K562 (cell line): Measurements from ENCODE around the gene ACTR1B. TPM values are rescaled to one million over a fixed set of nuclear protein-coding genes. Genes with fewer than 3 reads are reported as not detected.

Experiments
- ATAC-seq: fragments of 200-7000 bp; cut with Tn5 transposase; 3 replicates; pipeline ENCODE4 v1.9.1; 2020; ENCODE audit warnings: moderate library complexity
- BruUV-seq: library from RNA; stranded (reverse); fragments of 400-500 nt; replicated peaks from 2 replicates; lab custom pipeline; 2021; lab: Mats Ljungman, UMichigan
- CTCF ChIA-PET: fragments of 300-600 bp; formaldehyde crosslinking; extraction: SDS; loops from one replicate; lab custom pipeline; 2021; ENCODE audit warnings: low intra/inter-chr PET ratio; lab: Yijun Ruan, JAX
- POLR2A ChIA-PET: fragments of 300-600, 350-650 bp; sonication (Branson Sonifier 250); formaldehyde crosslinking; extraction: SDS; loops from one replicate; lab custom pipeline; 2021; ENCODE audit warnings: antibody characterized with exemption, inconsistent platforms; lab: Yijun Ruan, JAX
- DNase-seq, 4 experiments: peaks; one replicate each; pipeline versions ENCODE4 v3.0.0 to v3.0.0-alpha.2; 2011 to 2018; ENCODE audit warnings: low spot score in 3 of 4, mixed read lengths in 3 of 4; ENCODE audit errors: extremely low read depth in 1 of 4
- FAIRE-seq: peaks from 2 replicates; lab custom pipeline; 2011; peaks lifted over from hg19 to GRCh38; lab: Jason Lieb, UNC
- H2AFZ ChIP-seq: 2 replicates; pipeline ENCODE4 v1.6.0; 2011; ENCODE audit warnings: low read depth, low read length, control low read depth, inconsistent platforms
- H3K27ac ChIP-seq: fragments of 200-600 bp; 3 replicates; pipeline ENCODE4 v1.8.0; 2011; ENCODE audit warnings: low read depth, mild to moderate bottlenecking, control low read depth, inconsistent platforms, low read length, moderate library complexity, mixed read lengths; ENCODE audit errors: extremely low read depth
- H3K27me3 ChIP-seq, 2 experiments: fragments of 300-600 bp in 1 of 2; 2 replicates in 1 of 2; 3 replicates in 1 of 2; pipeline versions ENCODE4 v1.6.0 to v1.8.0; 2011; ENCODE audit warnings: inconsistent platforms in 2 of 2, low read length in 2 of 2, mild to moderate bottlenecking in 1 of 2, mixed read lengths in 1 of 2, moderate library complexity in 1 of 2; ENCODE audit not compliant: control insufficient read depth in 2 of 2, insufficient read depth in 2 of 2
- H3K36me3 ChIP-seq: fragments of 300-600 bp; 3 replicates; pipeline ENCODE4 v1.8.0; 2011; ENCODE audit warnings: mild to moderate bottlenecking, low read length, inconsistent platforms; ENCODE audit not compliant: control insufficient read depth, insufficient read depth
- H3K4me1 ChIP-seq, 2 experiments: fragments of 200-600 bp in 1 of 2; replicated peaks in 1 of 2; 2 replicates in 1 of 2; 3 replicates in 1 of 2; pipeline versions ENCODE4 v1.5.1 to v1.8.0; 2011; ENCODE audit warnings: inconsistent platforms in 2 of 2, low read length in 2 of 2, mild to moderate bottlenecking in 1 of 2, mixed read lengths in 1 of 2, moderate library complexity in 1 of 2; ENCODE audit not compliant: control insufficient read depth in 2 of 2, insufficient read depth in 2 of 2
- H3K4me2 ChIP-seq: 2 replicates; pipeline ENCODE4 v1.6.1; 2011; ENCODE audit warnings: low read length, control low read depth, inconsistent platforms, mixed read lengths; ENCODE audit not compliant: insufficient read depth
- H3K4me3 ChIP-seq: fragments of 200-600 bp; sonication (generic), shearing (Covaris generic); 2 replicates; pipeline ENCODE4 v1.5.1; 2016; ENCODE audit warnings: control low read depth, inconsistent platforms
- H3K79me2 ChIP-seq: fragments of 200-600 bp; 3 replicates; pipeline ENCODE4 v1.8.0; 2011; ENCODE audit warnings: low read length, inconsistent platforms; ENCODE audit not compliant: control insufficient read depth, insufficient read depth
- H3K9ac ChIP-seq, 2 experiments: 2 replicates each; pipeline versions ENCODE4 v1.6.0 to v1.6.1; 2011; ENCODE audit warnings: low read depth in 2 of 2, low read length in 2 of 2, control low read depth in 1 of 2, inconsistent platforms in 1 of 2, mild to moderate bottlenecking in 1 of 2, mixed read lengths in 1 of 2; ENCODE audit not compliant: insufficient read depth in 1 of 2
- H3K9me1 ChIP-seq: one replicate; pipeline ENCODE4 v1.6.0; 2011; ENCODE audit warnings: inconsistent platforms, mild to moderate bottlenecking, low read length, moderate library complexity; ENCODE audit not compliant: control insufficient read depth, insufficient read depth
- H3K9me3 ChIP-seq: replicated peaks from 2 replicates; pipeline ENCODE4 v1.5.1; 2011; ENCODE audit warnings: low read depth, low read length, inconsistent platforms; ENCODE audit not compliant: control insufficient read depth, insufficient read depth
- H4K20me1 ChIP-seq: replicated peaks from 2 replicates; pipeline ENCODE4 v1.6.1; 2011; ENCODE audit warnings: low read length, inconsistent platforms, mixed read lengths; ENCODE audit not compliant: control insufficient read depth, insufficient read depth
- CEBPG ChIP-seq, 3 experiments: fragments of 200-800 bp in 1 of 3; sonication (Bioruptor generic) in 1 of 3; sonication (generic) in 1 of 3; formaldehyde crosslinking in 1 of 3; IDR thresholded peaks in 2 of 3; conservative IDR thresholded peaks in 1 of 3; 2 replicates each; pipeline versions ENCODE4 v1.6.1 to v1.8.0; 2016 to 2022; ENCODE audit warnings: missing compliant biosample characterization in 2 of 3, missing genetic modification characterization in 2 of 3, mild to moderate bottlenecking in 1 of 3, missing genetic modification reagents in 1 of 3
- HINFP ChIP-seq: fragments of 450-650 bp; conservative IDR thresholded peaks from 2 replicates; pipeline ENCODE4 v1.6.1; 2016; ENCODE audit warnings: missing genetic modification characterization, low read depth, mild to moderate bottlenecking, control low read depth, missing compliant biosample characterization
- HNRNPL ChIP-seq: fragments of 200-400 bp; formaldehyde crosslinking; IDR thresholded peaks from 2 replicates; pipeline ENCODE4 v1.6.1; 2017; ENCODE audit warnings: low read depth, mild to moderate bottlenecking, low read length
- IRF2 ChIP-seq: sonication (generic); formaldehyde crosslinking; IDR thresholded peaks from 2 replicates; pipeline ENCODE4 v1.8.1; 2022; ENCODE audit warnings: mild to moderate bottlenecking, missing genetic modification reagents
- KAT7 ChIP-seq: sonication (generic); formaldehyde crosslinking; IDR thresholded peaks from 2 replicates; pipeline ENCODE4 v1.8.0; 2022; ENCODE audit warnings: missing genetic modification reagents, mild to moderate bottlenecking, borderline replicate concordance
- NCOA2 ChIP-seq, 2 experiments: fragments of 450-650 bp; IDR thresholded peaks; 2 replicates each; pipeline ENCODE4 v1.6.1; 2018; ENCODE audit warnings: mild to moderate bottlenecking in 2 of 2, moderate library complexity in 1 of 2; ENCODE audit not compliant: partially characterized antibody in 2 of 2
- RBM17 ChIP-seq: fragments of 200-400 bp; formaldehyde crosslinking; IDR thresholded peaks from 2 replicates; pipeline ENCODE4 v1.6.1; 2017; ENCODE audit warnings: low read depth, mild to moderate bottlenecking, low read length, borderline replicate concordance
- SMARCA5 ChIP-seq: fragments of 450-650 bp; IDR thresholded peaks from 2 replicates; pipeline ENCODE4 v1.6.1; 2016
- TEAD4 ChIP-seq, 2 experiments: sonication (generic) in 1 of 2; formaldehyde crosslinking in 1 of 2; IDR thresholded peaks; 2 replicates each; pipeline versions ENCODE4 v1.6.1 to v1.8.0; 2012 to 2022; ENCODE audit warnings: borderline replicate concordance in 1 of 2, inconsistent platforms in 1 of 2, low read length in 1 of 2, mild to moderate bottlenecking in 1 of 2, missing genetic modification reagents in 1 of 2
- ZNF121 ChIP-seq: sonication (generic); formaldehyde crosslinking; conservative IDR thresholded peaks from 2 replicates; pipeline ENCODE4 v1.8.0; 2022; ENCODE audit warnings: missing genetic modification reagents
- ZNF165 ChIP-seq: fragments of 250-450 bp; sonication (Bioruptor Pico); IDR thresholded peaks from 2 replicates; pipeline ENCODE4 v1.4.0; 2020; ENCODE audit warnings: borderline replicate concordance
- WGBS: fragments of 100-300 bp; shearing (Covaris generic); methylation state at CpG from one replicate; pipeline ENCODE4 v1.1.6; 2016; ENCODE audit warnings: low coverage, mixed read lengths; ENCODE audit not compliant: insufficient coverage; ENCODE audit errors: missing lambda C conversion rate; 5-methylcytosine and 5-hydroxymethylcytosine counted together
- in situ Hi-C: fragments of 300-500 bp; cut with MboI; formaldehyde crosslinking; loops from 4 replicates; pipeline ENCODE4 v1.15.0; 2018; ENCODE audit warnings: inconsistent platforms, mixed read lengths
- intact Hi-C: fragments of 100-400 bp; cut with micrococcal nuclease; formaldehyde crosslinking; loops from 2 replicates; pipeline ENCODE4 v1.14.2; 2022
- polyA plus RNA-seq, 8 experiments: library from polyadenylated mRNA; depleted of rRNA in 4 of 8; stranded (reverse) in 5 of 8; unstranded in 3 of 8; fragments of >200 nt; fragmentation: Nextera tagmentation in 2 of 8; fragmentation: Illumina TruSeq in 1 of 8; extraction: Ambion mirVana in 2 of 8; extraction: Trizol in 1 of 8; gene quantifications; 2 replicates each; pipeline versions ENCODE4 v1.2.1 to v1.2.3, GENCODE V29; 2011 to 2014; ENCODE audit warnings: inconsistent platforms in 1 of 8, missing spikeins in 1 of 8
- total RNA-seq, 7 experiments: library from RNA; depleted of rRNA in 6 of 7; stranded (reverse); fragments of >200 nt in 6 of 7; fragmentation: Illumina TruSeq in 2 of 7; extraction: Trizol in 2 of 7; gene quantifications; 2 replicates each; pipeline versions ENCODE4 v1.2.1 to v1.2.3, GENCODE V29; 2011 to 2021; ENCODE audit warnings: low replicate concordance in 1 of 7
- TF ChIP-seq, protein P1 (sequence below): sonication (generic); formaldehyde crosslinking; IDR thresholded peaks from 2 replicates; pipeline ENCODE4 v1.8.1; 2022; ENCODE audit warnings: missing genetic modification reagents

ACTR1B gene
- total and polyA plus RNA-seq, 9 of the 15 experiments (the other 6 are each of a cell fraction or from before 2014, with no cell fraction given): 0.49 to 42.3 (median 22.5) TPM

DNA sequence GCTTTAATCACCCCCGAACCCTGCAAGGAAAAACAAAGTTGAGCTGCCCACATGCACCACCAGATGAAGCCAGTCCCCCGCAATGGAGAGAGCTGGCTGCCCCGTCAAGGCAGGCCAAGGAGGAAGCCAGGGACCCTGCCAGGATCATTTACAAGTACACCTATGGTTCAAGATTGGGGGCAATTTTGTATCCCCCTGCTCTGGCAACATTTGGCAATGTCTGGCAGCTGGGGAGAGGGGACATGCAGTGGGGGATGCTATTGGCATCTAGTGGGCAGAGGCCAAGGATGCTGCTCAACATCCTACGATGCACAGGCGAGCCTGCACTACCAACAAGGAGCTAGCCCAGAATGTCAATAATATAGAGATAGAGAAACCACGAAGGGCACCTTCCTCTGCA is 1.9 kb downstream of the ACTR1B start:
- Histone ChIP-seq H3K9me1 (peaks cover 3% of the 10 kb centered on the region), H3K79me2 (peaks cover 45% of the 10 kb centered on the region), H3K9me3 (no peaks in the 10 kb centered on the region), H3K36me3 (peaks cover 51% of the 10 kb centered on the region; the same call in 2 of the 3 replicates), H3K4me1 (peaks cover 21 to 58% of the 10 kb centered on the region in 2 experiments; a peak in 4 of 5 replicates), H3K27me3 (no peaks in the 10 kb centered on the region), H3K9ac (peak overlapping the region; percentile 86 to 98; a peak in 2 of 4 replicates), H4K20me1 (no peaks in the 10 kb centered on the region; the same call in 1 of the 2 replicates), H3K4me3 (peak overlapping the region; percentile 66; the same call in 1 of the 2 replicates), H2AFZ (no peak overlapping the region), H3K27ac (no peak overlapping the region), H3K4me2 (peak overlapping the region; percentile 97)
- intact Hi-C loops (no loop called here), in situ Hi-C loops (no loop called here)
- no peak for FAIRE-seq
- ChIA-PET POLR2A (interaction anchor here (0.6 to 4.9 kb wide), 5 partner anchors 11 to 735 kb away, joined by 3 to 135 read pairs (median 4); partner anchors contain the start of gene COX5B), CTCF (no interaction called here)
- ATAC-seq: no peak
- TF ChIP-seq KAT7 (CRISPR knock-in tag) (no peak), ZNF165 (CRISPR knock-in tag) (no peak), RBM17 (no peak), TEAD4 (IDR thresholded peaks at IDR 0.05; ENCODE audit: low read length) (no peak), TEAD4 (CRISPR knock-in tag; IDR thresholded peaks at IDR 0.05; ENCODE audit: borderline replicate concordance) (no peak), SMARCA5 (no peak), IRF2 (CRISPR knock-in tag) (no peak), HINFP (tag) (no peak), ZNF121 (CRISPR knock-in tag) (no peak), CEBPG (CRISPR knock-in tag; IDR thresholded peaks at IDR 0.05) (no peak), CEBPG (tag; conservative IDR thresholded peaks at IDR 0.05 in 1 of 2, IDR thresholded peaks at IDR 0.05 in 1 of 2) (no peak), HNRNPL (no peak), NCOA2 (IDR thresholded peaks at IDR 0.05; ENCODE audit: partially characterized antibody in 2 of 2) (no peak)
- TF ChIP-seq, protein P1, sequence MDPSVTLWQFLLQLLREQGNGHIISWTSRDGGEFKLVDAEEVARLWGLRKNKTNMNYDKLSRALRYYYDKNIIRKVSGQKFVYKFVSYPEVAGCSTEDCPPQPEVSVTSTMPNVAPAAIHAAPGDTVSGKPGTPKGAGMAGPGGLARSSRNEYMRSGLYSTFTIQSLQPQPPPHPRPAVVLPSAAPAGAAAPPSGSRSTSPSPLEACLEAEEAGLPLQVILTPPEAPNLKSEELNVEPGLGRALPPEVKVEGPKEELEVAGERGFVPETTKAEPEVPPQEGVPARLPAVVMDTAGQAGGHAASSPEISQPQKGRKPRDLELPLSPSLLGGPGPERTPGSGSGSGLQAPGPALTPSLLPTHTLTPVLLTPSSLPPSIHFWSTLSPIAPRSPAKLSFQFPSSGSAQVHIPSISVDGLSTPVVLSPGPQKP (CRISPR knock-in tag): no peak
- DNase-seq: peak in 1 of 4 experiments; percentile 3
- WGBS: 72% methylated on average over 6 of the region's 6 CpGs
- BruUV-seq: no TSS peak
